ENCODE measurements around the gene TBC1D23.
"Not testable (repeated sequence)": the region's sequence is repeated elsewhere in the genome, so short reads cannot be mapped to it uniquely, and the experiment has no call there.

Gene TBC1D23

GRCh38 chr3:100351770-100352169 lies 91.0 kb downstream of the TBC1D23 start:
- not testable (repeated sequence) for DNase-seq (ENCODE audit: low read depth in 3 of 3)

DNA sequence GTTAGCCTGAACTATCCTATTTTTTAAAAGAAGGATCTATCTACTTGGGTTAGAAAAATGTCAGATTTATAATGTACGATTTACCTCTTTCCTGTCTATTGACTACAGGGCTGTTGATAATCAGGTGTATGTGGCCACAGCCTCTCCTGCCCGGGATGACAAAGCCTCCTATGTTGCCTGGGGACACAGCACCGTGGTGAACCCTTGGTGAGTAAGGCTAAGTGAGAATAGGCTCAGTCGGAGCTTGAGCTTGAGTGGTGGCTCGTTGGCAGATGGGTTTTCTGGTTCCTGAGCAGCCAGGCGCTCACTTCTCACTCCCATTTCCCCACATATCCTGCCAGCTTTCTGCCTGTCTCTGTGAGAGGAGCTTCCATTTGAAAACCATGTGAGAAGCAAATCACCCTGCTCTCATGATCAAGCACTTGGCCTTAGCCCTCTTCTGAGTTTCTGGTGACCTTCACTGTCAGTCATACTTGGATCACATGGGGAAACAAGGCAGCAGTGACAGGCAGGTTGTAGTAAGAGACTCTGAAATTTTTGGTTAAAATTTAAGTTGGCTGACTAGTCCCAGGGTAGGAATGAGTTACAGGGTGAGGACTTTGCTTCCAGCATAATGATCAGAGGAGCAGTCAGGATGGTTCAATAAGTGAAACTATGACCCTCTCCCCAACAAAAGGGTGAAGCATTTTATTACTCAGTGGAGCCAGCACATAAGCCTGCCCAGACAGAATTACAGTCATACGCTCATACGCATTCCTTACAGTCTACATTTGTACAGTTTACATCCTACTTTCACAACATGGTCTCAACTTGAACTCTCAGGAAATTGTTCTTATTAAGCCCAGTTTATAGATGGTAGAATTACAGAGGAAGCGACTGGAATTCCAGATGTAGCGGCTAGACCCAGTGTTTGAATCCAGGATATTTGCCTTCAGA lies 91.8 kb downstream of the TBC1D23 start:
- no peak for DNase-seq (ENCODE audit: low read depth in 3 of 3)

- DNase-seq (ENCODE audit: low read depth in 3 of 3), result no peak
Measured at GRCh38 chr3:100354850-100355249, 94.1 kb downstream of the TBC1D23 start.

DNA sequence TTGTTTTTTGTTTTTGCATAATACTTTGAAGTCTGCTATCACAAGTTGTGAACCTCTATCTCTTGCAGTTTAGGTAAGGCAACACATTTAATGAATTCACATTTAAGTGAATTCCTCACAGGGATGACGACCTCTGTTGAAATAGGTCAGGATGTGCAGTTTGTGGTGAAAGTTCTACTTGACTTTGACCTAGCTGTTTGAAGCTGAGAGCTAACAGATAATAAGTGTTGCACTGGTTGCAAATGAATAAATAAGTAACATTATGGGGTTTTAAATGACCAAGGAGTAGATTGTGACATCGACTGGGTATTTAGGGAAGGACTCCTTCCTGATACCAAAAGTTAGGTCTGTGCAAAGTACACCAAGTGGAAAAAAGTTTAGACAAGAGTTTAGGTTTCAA lies 97.6 kb downstream of the TBC1D23 start:
- no peak for DNase-seq (ENCODE audit: low read depth in 3 of 3)

GRCh38 chr3:100359035-100359434 lies 98.2 kb downstream of the TBC1D23 start:
- DNase-seq (ENCODE audit: low read depth in 3 of 3), result no peak

DNA sequence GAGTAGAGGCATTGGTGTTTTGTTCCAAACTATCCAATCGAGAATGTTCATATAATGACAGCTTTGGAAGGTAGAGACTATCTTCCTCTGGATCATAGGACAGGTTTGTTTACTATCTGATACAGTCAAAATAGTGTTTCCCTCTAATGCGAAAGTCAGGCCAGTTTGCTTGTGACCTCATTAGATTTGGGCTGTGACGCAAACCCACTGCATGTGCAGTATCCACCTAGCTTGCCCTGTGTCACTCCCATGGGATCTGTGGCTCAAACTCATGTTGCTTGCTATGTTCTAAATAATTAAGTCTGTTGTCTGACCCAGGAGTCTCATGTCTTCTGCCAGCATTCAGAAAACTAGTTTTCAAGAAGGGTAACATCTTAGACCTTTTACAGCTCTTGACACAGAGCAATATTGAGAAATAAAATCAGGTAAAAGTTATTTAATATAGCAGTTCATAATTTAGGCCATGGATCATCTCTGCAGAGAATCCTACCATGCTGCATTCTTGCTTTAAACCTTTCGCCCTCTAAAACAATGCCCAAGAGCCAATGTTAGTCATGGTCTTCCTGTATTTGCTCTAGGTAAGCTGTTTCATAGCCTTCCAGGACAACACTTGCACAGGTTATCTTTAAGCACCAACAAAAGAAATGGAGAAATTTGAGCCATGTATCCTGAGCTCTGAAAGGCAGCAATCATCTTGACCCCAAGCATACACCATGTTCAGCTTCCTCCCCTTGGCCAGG lies 100.1 kb downstream of the TBC1D23 start:
- DNase-seq (ENCODE audit: low read depth in 3 of 3), result no peak

DNA sequence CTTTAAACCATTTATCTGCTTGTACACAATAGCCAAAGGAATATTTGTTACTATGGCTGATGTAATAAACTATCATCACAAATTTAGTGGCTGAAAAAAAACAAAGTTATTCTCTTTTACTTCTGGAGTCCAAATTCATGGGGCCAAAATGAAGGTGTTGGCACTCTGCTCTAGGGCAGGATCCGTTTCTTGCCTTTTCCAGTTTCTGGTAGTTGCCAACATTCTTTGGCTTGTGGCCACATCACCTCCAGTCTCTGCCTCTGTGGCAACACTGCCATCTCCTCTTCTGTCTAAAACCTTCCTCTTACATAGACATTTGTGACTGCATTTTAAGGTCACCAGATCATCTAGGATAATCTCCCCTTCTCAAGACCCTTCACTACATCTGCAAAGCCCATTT lies 101.1 kb downstream of the TBC1D23 start:
- no peak for DNase-seq (ENCODE audit: low read depth in 3 of 3)

DNA sequence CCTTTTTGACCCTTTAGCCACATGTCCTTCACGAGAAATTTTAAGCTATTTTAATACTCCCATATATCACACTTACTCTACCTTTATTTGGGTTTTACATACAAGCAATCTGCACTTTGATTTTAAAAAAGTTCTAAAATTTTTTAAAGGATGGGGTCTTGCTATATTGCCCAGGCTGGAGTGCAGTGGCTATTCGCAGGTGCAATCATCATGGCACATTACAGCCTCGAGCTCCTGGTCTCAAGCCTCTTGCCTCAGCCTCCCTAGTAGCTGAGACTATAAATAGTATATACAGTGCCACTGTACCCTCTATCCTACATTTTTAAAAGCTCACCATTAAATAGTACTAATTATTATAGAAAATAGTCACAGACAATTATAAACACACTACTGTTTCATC lies 103.6 kb downstream of the TBC1D23 start:
- no peak for DNase-seq (ENCODE audit: low read depth in 3 of 3)

DNA sequence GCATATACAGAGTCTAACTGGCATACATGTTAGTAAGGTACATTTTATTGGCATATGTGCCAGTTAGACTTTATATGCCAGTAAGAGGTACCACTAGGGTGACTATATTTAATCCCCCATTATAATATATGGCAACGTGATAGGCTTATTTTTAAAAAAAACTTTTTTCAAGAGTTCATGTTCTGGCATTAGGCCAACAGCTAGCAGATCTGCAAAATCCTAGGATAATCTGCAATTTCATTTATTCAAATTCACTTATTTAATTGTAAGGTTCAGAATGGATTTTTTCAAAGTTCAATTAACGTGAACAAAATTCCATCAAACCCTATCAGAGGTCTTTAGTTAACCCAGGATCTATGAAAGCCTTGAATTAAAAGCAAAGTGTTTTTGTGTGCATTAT lies 105.6 kb downstream of the TBC1D23 start:
- DNase-seq (ENCODE audit: low read depth in 3 of 3), result no peak

- DNase-seq (ENCODE audit: low read depth in 3 of 3), result no peak
Measured at GRCh38 chr3:100368441-100368840, 107.6 kb downstream of the TBC1D23 start.

- no peak for DNase-seq (ENCODE audit: low read depth in 3 of 3)
Measured at GRCh38 chr3:100370756-100371155, 110.0 kb downstream of the TBC1D23 start.

- DNase-seq (ENCODE audit: low read depth in 3 of 3), result no peak
Measured at GRCh38 chr3:100374521-100374920, 113.7 kb downstream of the TBC1D23 start.

Measured in stimulated activated CD4-positive, alpha-beta T cell treated with anti-CD3 and anti-CD28 coated beads, TNF-alpha, amount 100 ng/mL, for 4 hours (primary cell).